ENCODE results near the gene OR51A7.
"Not testable (repeated sequence)": the region's sequence is repeated elsewhere in the genome, so short reads cannot be mapped to it uniquely, and the experiment has no call there.

The OR51A7 gene

GRCh38 chr11:4891996-4892640, 11.5 kb upstream of the OR51A7 start:
- in situ Hi-C loops (cut with HindIII; ENCODE audit: low pct_unique_long_range_greater_than_20kb, low sequenced_read_pairs): no loop called here
- DNase-seq (ENCODE audit: low read depth in 1 of 2, low spot score in 1 of 2): no peak
- no peak for TF ChIP-seq JUND (IDR thresholded peaks at IDR 0.05; ENCODE audit: low read depth)

- no peak for TF ChIP-seq JUND (IDR thresholded peaks at IDR 0.05; ENCODE audit: low read depth)
- DNase-seq (ENCODE audit: low read depth in 1 of 2, low spot score in 1 of 2): no peak
- in situ Hi-C loops (cut with HindIII; ENCODE audit: low pct_unique_long_range_greater_than_20kb, low sequenced_read_pairs): no loop called here
These were observed 13.0 kb downstream of the OR51A7 start for GRCh38 chr11:4916581-4916980.

DNA sequence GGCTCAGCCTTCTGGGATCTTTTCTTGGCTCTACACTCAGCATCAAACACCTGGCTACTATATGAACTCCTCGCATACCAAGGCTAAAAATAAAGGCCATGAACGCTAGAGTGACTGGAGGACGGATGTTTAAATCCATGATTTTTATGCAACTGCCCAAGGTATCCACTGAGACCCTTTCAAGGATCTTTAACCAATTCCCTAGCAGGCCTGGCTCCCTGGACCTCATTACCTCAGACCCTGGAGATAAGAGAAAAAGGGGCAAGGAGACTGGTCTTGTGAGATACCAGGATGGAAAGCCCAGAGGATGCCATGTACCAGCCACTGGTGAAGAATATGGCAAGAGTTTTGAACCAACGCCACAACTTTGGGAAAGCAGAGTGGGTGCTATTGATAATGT, 15.7 kb downstream of the OR51A7 start, which contains the start of gene OR51G2:
OR51G2 (minus strand) TSS at position 101 of the 400 bp plus-strand sequence. CDS start 3,687 bp downstream, outside the sequence.
- in situ Hi-C loops (cut with HindIII; ENCODE audit: low pct_unique_long_range_greater_than_20kb, low sequenced_read_pairs): no loop called here
- no peak for TF ChIP-seq JUND (IDR thresholded peaks at IDR 0.05; ENCODE audit: low read depth)
- no peak for DNase-seq (ENCODE audit: low read depth in 1 of 2, low spot score in 1 of 2)

DNA sequence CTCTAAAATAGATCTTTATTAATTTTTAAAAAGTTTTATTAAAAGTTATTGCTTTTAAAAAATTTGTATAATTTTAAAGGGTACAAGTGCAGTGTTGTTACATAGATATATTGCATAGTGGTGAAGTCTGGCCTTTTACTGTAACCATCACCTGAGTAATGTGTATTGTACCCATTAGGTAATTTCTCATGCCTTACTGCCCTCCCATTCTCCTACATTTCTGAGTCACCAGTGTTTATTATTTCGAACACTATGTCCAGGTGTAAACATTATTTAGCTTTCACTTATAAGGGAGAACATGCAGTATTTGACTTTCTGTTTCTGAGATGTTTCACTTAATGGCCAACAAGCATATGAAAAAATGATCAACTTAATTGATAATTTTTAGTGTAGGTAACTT, 18.2 kb downstream of the OR51A7 start:
- DNase-seq (ENCODE audit: low read depth in 1 of 2, low spot score in 1 of 2): no peak
- no peak for TF ChIP-seq JUND (IDR thresholded peaks at IDR 0.05; ENCODE audit: low read depth)
- in situ Hi-C loops (cut with HindIII; ENCODE audit: low pct_unique_long_range_greater_than_20kb, low sequenced_read_pairs): no loop called here

DNA sequence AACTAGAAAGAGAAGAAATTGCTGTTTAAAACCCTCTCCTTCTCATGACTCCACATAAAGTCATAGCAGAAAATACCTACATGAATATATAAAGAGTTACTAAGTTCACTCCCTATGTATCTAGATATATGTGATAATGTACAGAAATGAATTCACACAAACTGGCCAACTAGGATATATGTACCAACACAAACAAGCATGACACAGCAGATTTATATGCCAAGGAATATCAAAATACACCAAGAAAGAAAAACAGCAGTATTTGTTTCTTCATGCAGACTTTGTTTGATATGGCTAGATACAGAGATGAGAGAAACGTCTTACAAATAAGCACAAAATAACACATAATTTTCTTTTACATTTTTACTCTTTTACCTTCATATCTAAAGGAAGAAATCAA, 18.7 kb downstream of the OR51A7 start:
- TF ChIP-seq JUND (IDR thresholded peaks at IDR 0.05; ENCODE audit: low read depth): no peak
- no peak for DNase-seq (ENCODE audit: low read depth in 1 of 2, low spot score in 1 of 2)
- in situ Hi-C loops (cut with HindIII; ENCODE audit: low pct_unique_long_range_greater_than_20kb, low sequenced_read_pairs): no loop called here

DNA sequence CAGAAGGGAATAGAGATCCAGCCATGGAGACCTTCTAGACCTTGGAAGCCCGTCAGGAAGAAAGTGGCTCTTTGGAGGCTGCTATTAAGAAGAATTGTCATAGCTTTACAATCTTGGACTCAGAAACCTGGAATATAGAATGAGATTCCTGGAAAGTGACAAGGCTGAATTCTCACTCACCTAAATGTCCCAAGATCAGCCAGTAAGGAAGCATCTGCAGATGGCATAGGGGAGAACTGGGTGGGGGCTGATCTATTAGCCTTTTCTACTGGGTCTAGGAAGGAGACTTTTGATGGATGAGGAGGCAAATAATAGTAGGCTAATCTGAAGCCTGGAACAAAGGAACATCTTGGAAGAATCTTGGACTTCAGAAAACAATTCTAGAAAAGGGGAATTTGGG, 20.7 kb downstream of the OR51A7 start, which contains the start of gene OR51G1:
OR51G1 (minus strand) TSS at position 101 of the 400 bp plus-strand sequence; CDS start at position 101, 0 bp downstream.
- in situ Hi-C loops (cut with HindIII; ENCODE audit: low pct_unique_long_range_greater_than_20kb, low sequenced_read_pairs): no loop called here
- no peak for TF ChIP-seq JUND (IDR thresholded peaks at IDR 0.05; ENCODE audit: low read depth)
- DNase-seq (ENCODE audit: low read depth in 1 of 2, low spot score in 1 of 2): no peak

- no peak for TF ChIP-seq JUND (IDR thresholded peaks at IDR 0.05; ENCODE audit: low read depth)
- in situ Hi-C loops (cut with HindIII; ENCODE audit: low pct_unique_long_range_greater_than_20kb, low sequenced_read_pairs): no loop called here
- DNase-seq (ENCODE audit: low read depth in 1 of 2, low spot score in 1 of 2): no peak
These were observed 23.0 kb downstream of the OR51A7 start for GRCh38 chr11:4926608-4927007.

- no peak for TF ChIP-seq JUND (IDR thresholded peaks at IDR 0.05; ENCODE audit: low read depth)
- no peak for DNase-seq (ENCODE audit: low read depth in 1 of 2, low spot score in 1 of 2)
- in situ Hi-C loops (cut with HindIII; ENCODE audit: low pct_unique_long_range_greater_than_20kb, low sequenced_read_pairs): no loop called here
These were observed 29.2 kb downstream of the OR51A7 start for GRCh38 chr11:4932751-4933150.

DNA sequence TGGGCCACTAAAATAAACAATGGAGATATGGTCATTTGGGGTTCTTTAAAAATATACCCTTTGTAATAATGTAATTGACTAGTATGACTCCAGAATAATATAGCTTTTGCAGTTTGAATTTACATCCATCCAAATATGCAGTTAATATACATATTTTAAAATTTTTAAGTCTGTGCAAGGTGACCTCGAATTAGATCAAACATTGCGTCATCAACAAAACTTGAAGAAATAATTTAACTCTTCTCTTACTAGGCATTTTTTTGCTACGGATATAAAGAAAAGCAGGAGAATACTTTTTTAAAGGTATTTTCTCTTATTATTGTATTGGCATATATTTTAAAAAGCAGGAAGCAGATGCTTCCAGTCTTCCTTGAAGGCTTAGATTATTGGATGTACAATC, 33.2 kb downstream of the OR51A7 start:
- no peak for TF ChIP-seq JUND (IDR thresholded peaks at IDR 0.05; ENCODE audit: low read depth)
- in situ Hi-C loops (cut with HindIII; ENCODE audit: low pct_unique_long_range_greater_than_20kb, low sequenced_read_pairs): no loop called here
- DNase-seq (ENCODE audit: low read depth in 1 of 2, low spot score in 1 of 2): no peak

GRCh38 chr11:4947505-4947904, 43.9 kb downstream of the OR51A7 start, which contains the start of gene OR51A4:
TSS of gene OR51A4 (minus strand) at chr11:4947605. CDS start at chr11:4947100, 505 bp downstream.
- TF ChIP-seq JUND (IDR thresholded peaks at IDR 0.05; ENCODE audit: low read depth): no peak
- in situ Hi-C loops (cut with HindIII; ENCODE audit: low pct_unique_long_range_greater_than_20kb, low sequenced_read_pairs): no loop called here
- DNase-seq (ENCODE audit: low read depth in 1 of 2, low spot score in 1 of 2): no peak

DNA sequence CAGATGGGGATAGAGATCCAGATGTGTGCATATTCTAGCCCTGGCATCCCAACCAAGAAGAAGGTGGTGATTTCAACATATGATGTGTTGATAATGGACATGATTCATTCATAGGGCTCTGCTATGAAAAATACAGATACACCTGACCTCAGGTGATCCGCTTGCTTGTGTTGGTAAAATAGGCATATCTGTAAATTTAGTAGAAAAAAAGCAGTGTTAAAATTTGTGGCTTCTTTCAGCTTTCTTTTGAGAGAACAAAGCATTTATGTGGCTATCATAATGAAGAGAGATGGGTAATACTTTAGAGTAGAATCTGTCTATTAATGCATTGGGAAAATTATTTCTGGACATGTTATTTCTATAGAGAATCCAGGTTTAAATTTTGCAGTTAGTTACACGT, 52.0 kb downstream of the OR51A7 start, which contains the start of gene OR51A2:
OR51A2 (minus strand) TSS at position 101 of the 400 bp plus-strand sequence; CDS start at position 101, 0 bp downstream.
- DNase-seq (ENCODE audit: low read depth in 1 of 2, low spot score in 1 of 2); in situ Hi-C loops (cut with HindIII; ENCODE audit: low pct_unique_long_range_greater_than_20kb, low sequenced_read_pairs): not testable (repeated sequence)

DNA sequence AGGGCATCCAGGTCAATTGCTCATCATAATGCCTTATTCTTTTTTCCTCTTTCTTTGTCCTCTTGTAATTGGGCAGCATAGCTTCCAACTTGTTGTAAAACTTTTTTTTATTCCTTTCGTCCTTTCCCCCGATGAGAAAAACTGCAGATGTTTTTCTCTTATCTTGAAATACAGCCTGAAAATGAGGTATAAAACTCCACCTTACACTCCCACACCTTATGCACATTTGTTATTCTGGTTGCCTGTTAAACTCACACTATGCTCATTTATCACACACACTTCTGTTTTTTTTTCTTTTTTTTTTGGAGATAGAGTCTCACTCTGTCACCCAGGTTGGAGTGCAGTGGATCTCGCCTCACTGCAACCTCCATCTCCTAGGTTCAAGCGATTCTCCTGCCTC, 53.8 kb downstream of the OR51A7 start:
- in situ Hi-C loops (cut with HindIII; ENCODE audit: low pct_unique_long_range_greater_than_20kb, low sequenced_read_pairs): no loop called here
- no peak for TF ChIP-seq JUND (IDR thresholded peaks at IDR 0.05; ENCODE audit: low read depth)
- no peak for DNase-seq (ENCODE audit: low read depth in 1 of 2, low spot score in 1 of 2)
